NCI-H1694 (cell line): Measurements from ENCODE around the gene ANKRD16.
"Not testable (repeated sequence)": the region's sequence is repeated elsewhere in the genome, so short reads cannot be mapped to it uniquely, and the experiment has no call there.

Experiments
- DNase-seq: peaks from one replicate; lab custom pipeline; 2025; lab: John Stamatoyannopoulos, UW

The ANKRD16 gene

DNA sequence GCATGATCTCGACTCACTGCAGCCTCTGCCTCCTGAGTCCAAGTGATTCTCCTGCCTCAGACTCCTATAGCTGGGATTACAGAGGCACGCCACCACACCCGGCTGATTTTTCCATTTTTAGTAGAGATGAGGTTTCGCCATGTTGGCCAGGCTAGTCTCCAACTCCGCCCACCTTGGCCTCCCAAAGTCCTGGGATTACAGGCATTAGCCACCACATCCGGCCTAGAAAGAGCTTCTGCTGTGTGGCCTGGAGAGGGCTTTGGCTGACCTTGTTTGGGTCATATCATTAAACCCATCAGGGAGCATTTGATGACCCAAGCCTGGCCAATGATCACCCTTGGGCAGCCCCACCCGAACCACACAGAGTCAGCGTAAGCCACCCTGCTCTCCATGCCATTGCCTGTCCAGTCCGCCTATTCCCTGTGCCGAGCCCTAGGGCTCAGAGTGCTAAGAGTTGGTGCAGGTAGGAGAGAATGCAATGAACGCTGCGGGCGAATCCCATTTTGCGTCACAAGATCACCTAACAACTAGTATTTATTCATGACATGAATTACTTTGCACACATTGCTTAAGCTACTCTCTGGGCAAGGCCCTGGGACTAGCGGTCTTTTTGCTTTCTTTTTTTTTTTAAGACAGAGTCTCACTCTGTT lies 54.1 kb downstream of the ANKRD16 start:
- no peak for DNase-seq

DNA sequence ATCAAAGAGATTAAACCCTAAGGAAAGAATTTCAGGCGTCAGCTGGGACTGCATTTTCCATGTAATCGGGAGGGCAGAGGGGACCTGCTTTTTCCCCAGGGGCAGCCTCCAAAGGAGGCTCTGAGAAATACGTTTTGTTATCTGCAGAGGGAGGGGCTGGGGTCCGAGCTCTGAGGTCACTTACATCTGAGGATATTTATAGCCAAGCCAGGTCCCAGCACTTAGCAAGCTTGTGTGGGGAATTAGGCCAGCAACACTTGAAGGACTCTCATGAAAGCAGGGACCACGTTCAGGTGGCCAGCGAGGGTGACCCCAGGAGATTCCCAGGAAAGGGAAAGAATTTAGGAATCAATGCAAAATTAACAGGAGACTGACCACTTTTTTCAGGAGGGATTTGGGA lies 55.9 kb downstream of the ANKRD16 start:
- no peak for DNase-seq

DNA sequence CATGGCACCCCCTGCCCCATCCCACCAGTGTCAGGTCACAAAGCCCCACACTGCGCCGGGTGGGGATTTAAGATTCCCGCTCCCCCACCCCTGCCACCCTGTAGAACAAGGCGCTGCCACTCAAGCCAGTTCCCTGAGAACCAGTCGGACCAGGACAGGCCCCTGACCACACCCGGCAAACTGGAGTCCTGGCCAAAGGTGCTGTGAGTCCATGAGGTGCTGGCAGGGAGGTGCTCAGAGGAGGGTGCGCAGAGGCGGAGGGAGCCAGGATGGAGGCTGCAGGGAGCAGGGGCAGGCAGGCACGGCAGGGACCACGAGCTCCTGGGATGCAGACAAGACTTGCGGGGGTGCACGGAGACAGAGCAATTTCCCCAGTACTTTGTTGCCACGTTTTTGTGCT lies 56.7 kb downstream of the ANKRD16 start:
- DNase-seq, result no peak

DNA sequence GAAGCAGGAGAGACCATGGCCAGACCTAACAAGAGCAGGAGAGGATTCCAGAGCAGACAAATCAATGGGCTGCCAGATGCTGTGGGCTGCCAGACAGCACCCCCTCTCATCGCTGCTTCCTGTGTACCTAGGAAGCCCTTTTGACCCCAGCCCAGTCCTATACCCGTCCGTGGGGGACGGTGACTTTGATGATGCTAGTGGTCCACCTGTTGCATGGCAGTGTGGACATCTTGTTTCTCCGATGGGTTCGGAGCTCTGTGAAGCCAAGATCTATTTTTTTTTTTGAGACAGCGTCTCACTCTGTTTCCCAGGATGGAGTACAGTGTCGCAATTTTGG lies 58.3 kb downstream of the ANKRD16 start:
- DNase-seq, result no peak

DNA sequence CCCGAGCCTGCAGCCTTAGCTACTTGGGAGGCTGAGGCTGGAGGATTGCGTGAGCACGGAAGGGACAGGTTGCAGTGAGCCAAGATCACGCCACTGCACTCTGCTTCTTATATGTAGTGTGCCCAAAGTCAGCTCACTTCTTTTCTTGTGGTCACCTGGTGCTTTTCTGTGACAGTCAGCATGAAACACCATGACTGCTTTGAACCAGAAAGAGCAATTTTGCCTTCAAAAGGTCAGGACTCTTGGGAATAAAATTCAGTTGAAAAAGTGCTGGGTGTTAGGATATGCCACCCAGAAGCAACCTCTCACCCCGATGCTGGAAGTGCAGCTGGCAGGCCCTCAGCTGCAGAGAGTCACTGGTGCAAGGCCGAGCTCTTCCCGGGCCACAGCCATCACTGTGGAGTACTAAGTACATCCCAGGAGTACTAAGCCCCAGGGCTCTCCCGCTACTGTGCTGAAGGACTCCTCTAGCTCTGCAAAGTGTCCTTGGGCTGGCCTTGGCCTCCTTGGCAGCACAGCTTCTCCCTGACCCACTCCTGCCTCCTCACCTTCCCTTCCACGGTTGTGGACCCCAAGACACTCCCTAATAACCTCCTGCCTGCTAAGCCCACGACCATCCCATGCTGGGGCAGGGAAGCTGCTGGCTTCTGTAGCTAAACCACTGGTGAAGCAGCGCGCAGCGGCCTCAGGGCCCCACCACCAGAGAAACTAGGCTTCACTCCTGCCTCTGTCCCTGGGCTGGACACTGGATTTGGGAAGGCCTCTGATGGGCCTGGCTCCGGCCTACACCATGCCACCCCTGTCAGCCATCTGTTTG lies 58.9 kb downstream of the ANKRD16 start:
- DNase-seq, result no peak

DNA sequence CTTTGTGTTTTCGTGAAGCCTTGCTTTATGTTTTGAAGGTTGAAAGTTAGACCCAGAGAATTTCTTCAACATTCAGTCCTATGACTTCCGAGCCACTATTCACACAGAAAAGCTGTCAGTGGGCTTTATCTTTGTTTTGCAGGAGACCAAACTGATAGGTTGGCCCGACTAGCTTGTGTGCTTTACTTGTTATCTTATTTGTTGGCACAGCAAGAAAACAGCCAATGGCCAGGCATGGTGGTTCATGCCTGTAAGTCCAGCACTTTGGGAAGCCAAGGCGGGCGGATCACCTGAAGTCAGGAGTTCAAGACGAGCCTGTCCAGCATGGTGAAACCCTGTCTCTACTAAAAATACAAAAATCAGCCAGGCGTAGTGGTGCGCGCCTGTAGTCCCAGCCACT lies 60.4 kb downstream of the ANKRD16 start:
- DNase-seq, result no peak

DNA sequence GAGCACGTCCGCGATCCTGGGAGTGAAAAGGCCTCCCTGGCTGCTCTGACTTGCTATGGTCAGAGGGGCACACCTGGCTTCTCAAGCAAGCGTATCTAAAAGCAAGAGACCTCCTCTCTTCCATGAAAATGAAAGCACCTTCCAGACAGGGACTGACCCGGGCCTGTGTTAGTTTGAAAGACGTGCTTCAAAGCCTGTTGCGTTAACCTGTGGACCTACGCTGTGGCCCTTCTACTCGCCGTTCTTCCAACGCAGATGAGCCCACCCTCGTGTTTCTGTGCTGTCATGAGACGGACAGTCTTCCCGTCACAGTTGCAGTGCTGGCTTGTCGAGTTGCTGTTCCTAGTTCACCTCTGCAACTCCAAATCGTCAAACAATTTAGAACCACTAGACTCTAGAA lies 61.0 kb downstream of the ANKRD16 start:
- no peak for DNase-seq

DNA sequence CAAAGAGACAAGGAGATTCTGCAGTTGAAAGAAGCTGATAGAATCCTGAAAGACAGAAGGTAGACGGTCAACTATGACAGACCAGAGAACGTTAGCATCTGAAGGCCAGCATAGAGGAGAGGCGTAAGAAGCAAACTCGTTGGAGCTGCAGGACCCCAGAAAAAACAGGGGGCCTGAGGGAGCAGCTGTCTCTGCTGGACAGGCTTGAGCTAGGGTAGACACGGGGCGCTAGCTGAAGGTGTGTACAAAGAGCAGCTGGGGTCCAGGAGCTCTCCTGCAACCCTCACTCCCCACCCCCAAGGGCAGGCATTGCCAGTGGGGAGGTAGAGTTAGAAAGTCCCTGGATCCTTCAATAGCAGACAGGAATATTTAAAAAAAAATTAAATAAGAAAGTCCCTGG lies 61.9 kb downstream of the ANKRD16 start:
- no peak for DNase-seq

DNA sequence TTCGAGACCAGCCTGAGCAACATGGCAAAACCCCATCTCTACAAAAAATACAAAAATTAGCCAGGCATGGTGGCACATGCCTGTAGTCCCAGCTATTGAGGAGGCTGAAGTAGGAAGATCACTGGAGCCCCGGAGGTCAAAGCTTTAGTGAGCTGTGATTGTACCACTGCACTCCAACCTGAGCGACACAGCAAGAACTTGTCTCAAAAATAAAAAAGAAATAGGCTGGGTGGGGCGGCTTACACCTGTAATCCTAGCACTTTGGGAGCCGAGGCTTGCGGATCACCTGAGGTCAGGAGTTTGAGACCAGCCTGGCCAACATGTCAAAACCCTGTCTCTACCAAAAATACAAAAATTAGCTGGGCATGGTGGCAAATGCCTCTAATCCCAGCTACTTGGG lies 63.2 kb downstream of the ANKRD16 start:
- DNase-seq, result not testable (repeated sequence)

DNA sequence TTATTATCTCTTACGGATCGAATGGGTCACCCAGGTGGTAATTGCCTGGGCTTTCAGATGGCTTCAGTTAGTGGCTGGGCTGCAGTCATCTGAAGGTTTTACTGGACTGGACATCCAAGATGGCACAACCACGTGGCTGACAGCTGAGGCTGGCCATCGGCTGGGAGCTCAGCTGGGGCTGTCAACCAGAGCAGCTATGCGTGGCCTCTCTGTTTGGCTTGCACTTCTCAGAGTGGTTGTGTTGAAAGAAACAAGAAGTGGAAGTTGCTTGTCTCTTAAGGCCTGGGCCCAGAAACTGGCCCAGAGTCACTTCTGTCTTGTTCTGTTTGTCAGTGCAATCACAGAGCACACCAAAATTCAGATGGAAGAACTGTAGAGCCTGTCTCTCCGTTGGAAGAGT lies 70.8 kb downstream of the ANKRD16 start:
- DNase-seq, result no peak

DNA sequence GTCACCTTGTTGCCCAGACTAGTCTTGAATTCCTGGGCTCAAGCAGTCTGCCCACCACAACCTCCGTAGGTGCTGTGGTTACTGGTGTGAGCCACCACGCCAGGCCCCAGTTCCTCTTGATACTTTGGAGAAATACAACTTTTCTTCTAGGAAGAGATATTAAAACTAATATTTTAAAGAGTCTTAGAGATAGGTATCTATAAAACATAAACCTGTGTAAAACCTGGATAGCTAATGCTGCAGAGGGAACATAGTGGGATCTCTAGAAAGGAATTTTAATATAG lies 71.7 kb downstream of the ANKRD16 start:
- no peak for DNase-seq

DNA sequence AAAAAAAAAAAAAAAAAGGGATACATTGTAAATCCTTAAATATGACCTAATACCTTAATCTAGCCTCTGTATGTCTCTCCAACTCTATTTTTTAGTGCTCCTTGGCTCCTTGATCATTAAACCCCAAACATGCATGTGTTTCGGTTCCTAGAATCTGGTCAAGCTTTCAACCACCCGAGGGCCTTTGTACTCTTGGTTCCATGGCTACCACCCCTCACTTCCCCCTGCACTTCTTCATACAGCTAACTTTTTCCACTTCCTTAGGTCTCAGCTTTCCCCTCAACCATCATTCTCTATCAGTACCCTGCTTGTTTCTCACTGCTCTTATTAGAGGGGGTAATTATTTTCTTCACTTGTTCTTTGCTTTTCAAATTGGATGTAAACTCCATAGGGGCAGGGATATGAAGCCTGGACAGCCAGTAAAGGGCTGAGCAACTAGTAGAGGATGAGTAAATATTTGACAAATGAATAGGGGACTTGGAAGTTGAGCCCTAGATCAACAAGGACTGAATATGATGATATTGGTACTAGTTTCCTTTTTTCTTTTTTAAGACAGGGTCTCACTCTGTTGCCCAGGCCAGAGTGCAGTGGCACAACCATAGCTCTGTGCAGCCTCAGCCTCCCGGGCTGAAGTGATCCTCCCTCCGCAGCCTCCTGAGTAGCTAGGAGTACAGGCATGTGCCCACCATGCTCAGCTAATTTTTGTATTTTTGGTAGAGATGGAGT lies 72.2 kb downstream of the ANKRD16 start:
- no peak for DNase-seq

DNA sequence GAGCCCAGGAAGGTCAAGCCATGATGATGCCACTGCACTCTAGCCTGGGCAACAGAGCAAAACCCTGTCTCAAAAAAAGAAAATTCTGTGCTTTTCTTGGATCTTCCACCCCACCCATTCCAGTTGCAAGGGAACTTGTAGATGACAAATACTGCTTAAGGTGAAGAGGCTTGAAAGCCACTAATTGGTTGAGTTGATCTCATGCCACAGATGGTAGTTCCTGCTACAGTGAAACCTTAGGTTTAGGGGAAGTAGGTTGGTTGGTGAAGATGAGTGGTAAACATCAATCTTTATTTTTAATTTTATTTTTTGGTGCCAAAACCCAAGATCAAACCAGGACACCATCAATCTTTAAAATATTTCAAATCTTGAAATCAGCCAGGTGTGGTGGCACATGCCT lies 73.5 kb downstream of the ANKRD16 start:
- DNase-seq, result no peak

DNA sequence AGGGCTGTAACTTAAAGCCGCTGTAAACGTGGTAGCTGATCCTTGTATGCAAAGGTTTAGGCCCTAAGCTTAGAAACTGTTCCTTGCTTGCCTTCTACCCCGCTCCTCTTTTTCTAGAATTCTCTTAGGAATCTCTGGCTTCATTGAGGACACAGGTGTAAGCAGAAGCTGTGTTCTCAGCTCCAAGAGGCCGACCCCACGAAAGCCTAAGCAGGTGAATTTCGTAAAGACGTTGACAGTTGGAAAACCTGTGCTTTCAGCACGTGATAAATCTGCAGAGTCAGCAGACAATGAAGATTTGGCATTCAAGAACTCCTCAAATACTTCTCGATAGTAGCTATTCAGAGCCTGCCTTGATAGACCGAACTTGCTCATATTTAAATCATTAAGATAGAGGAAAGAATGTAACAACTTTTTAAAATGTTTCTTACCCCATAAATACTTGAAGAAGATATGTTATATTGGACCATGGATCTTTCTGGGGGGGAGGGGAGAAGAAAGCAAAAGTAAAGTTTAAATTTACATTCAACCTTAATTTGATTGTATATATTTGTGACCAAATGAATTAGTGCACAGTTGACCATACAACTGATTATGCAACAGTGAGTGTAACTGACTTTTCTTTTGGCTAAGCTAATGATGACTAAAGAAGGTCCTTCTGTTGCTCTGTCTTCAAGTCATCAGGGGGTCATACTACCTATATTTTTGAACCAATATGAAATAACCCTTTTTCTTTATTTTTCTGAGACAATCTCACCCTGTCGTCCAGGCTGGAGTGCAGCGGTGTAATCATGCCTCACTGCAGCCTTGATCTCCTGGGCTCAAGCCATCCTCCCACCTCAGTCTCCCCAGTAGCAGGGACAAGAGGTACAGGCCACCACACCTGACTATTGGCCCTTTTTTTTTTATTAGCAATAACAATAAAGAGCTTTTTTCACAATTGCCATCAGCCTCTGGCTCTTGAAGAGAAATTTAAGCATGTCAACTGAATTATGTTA lies 75.3 kb downstream of the ANKRD16 start:
- peak; percentile 14 for DNase-seq

DNA sequence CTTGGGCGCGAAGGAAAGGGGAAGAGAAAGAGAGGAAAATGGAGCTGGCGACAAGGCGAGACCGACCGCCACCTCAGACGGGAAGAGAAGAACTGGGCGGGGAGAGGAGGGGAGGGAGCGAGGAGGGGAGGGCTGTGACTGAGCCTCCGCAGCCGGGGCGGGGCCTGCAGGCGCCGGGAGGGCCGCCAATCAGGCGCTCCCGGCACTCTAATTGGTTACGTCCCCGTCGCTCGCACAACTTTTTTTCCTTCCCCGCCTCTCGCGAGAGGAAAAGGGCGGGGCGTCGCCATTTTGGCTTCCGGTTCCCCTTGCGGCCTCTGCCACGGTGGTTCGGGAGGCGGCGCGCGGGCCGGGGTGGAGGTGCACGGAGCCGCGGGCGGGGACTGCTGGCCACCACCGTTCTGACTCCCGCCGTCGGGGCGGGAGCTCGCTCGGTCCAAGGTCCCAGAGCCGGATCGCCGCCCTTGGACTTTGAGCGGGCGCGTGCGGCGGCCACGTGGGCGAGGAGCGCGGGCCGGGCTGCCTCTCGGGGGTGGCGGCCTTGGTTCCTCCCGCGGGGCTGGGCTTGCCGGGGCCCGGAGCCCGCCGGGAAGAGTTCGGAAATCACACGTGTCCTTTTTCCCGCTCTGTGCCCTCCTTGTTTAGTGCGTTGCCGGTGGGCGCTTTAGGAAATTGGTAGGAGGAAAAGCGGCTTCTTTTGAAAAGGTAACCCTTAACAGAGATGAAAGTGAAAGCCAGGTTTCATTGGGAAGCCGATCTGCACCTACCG lies 76.2 kb downstream of the ANKRD16 start, which contains the start of gene GDI2:
GDI2 (minus strand) TSS at position 94 of the 769 bp plus-strand sequence. CDS start 176 bp downstream, outside the sequence.
- DNase-seq, result peak; percentile 88

DNA sequence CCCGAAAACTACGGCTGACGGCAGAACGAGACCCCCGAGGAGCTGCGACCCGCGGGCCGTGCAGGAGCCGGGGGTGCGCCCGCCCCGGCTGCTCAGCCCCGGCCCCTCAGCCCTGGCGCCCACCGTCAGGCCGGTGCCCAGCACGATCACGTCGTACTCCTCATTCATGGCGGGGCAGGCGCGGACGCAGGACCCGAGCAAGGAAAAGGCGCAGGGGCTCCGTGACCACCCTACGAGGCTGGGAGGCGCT lies 76.7 kb downstream of the ANKRD16 start:
- no peak for DNase-seq

DNA sequence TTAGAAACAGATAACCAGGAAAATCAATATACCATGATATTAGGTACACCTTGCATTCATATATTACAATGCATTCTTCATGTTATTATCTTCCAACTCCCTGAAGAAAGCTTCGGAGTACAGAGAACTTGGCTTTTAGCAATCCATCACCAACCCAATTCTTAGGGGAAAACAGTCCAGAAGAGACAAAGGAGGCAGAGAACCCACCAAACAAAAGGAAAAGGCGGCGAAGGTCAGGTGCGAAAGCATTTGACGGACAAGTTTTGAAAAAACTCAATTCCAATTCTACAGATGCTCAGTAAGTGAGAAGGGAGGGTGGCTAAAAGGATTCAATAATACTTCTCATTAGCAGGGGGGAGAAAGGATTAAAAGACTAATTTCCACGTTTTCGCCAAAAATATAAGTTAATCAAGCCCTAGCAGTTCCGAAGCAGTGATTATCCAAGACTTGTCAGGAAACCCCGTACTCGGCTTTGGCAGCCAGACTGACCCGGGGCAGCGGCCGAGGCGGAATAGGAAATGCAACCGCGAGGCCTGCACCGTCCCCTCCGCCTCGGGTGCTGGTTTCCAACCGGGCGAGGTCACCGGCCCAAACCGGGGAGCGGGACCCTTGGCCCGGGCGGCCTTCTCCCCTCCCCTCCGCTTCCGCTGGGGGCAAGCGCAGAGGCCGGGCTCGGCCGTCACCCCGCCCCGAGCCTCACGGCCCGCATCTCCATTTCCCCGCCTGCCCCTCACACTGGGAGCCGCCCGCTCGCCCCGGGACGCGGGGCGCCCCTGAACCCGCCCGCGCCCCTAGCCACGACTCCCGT lies 77.2 kb downstream of the ANKRD16 start:
- DNase-seq, result no peak
